Right lobe of liver (tissue), 6 donors: ENCODE measurements around the gene CSTB. TPM values are rescaled to one million over a fixed set of nuclear protein-coding genes. Genes with fewer than 3 reads are reported as not detected.

Experiments used
- ATAC-seq, 4 donors: fragments of 200-7000 bp; cut with Tn5 transposase; one replicate each; pipeline ENCODE4 v1.9.1; 2020; ENCODE audit warnings: mild to moderate bottlenecking in 4 of 4, moderate library complexity in 4 of 4
- DNase-seq, 3 donors: peaks; one replicate each; pipeline ENCODE4 v3.0.0-alpha.2; 2020
- H3K27ac ChIP-seq, 3 donors: fragments of 200-600 bp; one replicate each; pipeline ENCODE4 v1.8.0; 2022
- H3K27me3 ChIP-seq, 2 donors: fragments of 200-600 bp; one replicate each; pipeline ENCODE4 v1.8.0; 2022
- H3K36me3 ChIP-seq, 4 donors: fragments of 200-600 bp; sonication (generic) in 1 of 4; one replicate each; pipeline versions ENCODE4 v1.5.1 to v1.8.0; 2017 to 2022; ENCODE audit warnings: control low read depth in 1 of 4
- H3K4me1 ChIP-seq, 4 donors: fragments of 200-600 bp; sonication (generic) in 1 of 4; one replicate each; pipeline versions ENCODE4 v1.5.1 to v1.8.0; 2017 to 2022; ENCODE audit warnings: control low read depth in 1 of 4
- H3K4me3 ChIP-seq, 3 donors: fragments of 200-600 bp; one replicate each; pipeline ENCODE4 v1.8.0; 2022
- H3K9me3 ChIP-seq, 4 donors: fragments of 200-600 bp; sonication (generic) in 1 of 4; one replicate each; pipeline versions ENCODE4 v1.5.1 to v1.8.0; 2017 to 2022; ENCODE audit warnings: control low read depth in 1 of 4
- POLR2A ChIP-seq: fragments of 450-650 bp; IDR thresholded peaks from one replicate; pipeline ENCODE4 v1.6.1; 2017; ENCODE audit warnings: antibody characterized with exemption, mild to moderate bottlenecking
- WGBS: methylation state at CpG from one replicate; pipeline ENCODE4 v1.1.6; 2018; ENCODE audit warnings: low coverage, low lambda C conversion rate; ENCODE audit not compliant: insufficient coverage; ENCODE audit errors: missing lambda C conversion rate; 5-methylcytosine and 5-hydroxymethylcytosine counted together
- intact Hi-C, 2 donors: fragments of 100-400 bp; cut with DNase I; formaldehyde crosslinking; loops; one replicate each; pipeline versions ENCODE4 v1.11.2 to v1.14.1; 2022
- total RNA-seq, 6 experiments: library from RNA; depleted of rRNA in 2 of 6; stranded (reverse); fragments of >200 nt in 2 of 6; fragmentation: NEBNext Ultra II Directional in 3 of 6; extraction: Animal tissue kit (Norgen Biotek cat#: 25700) in 3 of 6; gene quantifications; one replicate each; pipeline versions ENCODE4 v1.1.0 to v1.2.4, GENCODE V29; 2016 to 2023
- TF ChIP-seq, protein P1 (sequence below), 4 donors: fragments of 200-600 bp in 3 of 4; fragments of 450-650 bp in 1 of 4; IDR thresholded peaks; one replicate each; pipeline versions ENCODE4 v1.5.1 to v1.8.0; 2016 to 2022; ENCODE audit warnings: antibody characterized with exemption in 4 of 4, mild to moderate bottlenecking in 2 of 4
- donor health status: DM: no; HTN: yes; CAD: no.
- donor health status: DM: no; HTN: no; CAD: no.
- donor health status: DM: no; HTN: no; CAD: no.
- donor health status: DM: no; HTN: yes; CAD: no.
- donor health status: DM: no; HTN: yes; CAD: no.

The CSTB gene
- total RNA-seq, 6 experiments from 2014 or later: 16.6 to 137 (median 23.2) TPM

DNA sequence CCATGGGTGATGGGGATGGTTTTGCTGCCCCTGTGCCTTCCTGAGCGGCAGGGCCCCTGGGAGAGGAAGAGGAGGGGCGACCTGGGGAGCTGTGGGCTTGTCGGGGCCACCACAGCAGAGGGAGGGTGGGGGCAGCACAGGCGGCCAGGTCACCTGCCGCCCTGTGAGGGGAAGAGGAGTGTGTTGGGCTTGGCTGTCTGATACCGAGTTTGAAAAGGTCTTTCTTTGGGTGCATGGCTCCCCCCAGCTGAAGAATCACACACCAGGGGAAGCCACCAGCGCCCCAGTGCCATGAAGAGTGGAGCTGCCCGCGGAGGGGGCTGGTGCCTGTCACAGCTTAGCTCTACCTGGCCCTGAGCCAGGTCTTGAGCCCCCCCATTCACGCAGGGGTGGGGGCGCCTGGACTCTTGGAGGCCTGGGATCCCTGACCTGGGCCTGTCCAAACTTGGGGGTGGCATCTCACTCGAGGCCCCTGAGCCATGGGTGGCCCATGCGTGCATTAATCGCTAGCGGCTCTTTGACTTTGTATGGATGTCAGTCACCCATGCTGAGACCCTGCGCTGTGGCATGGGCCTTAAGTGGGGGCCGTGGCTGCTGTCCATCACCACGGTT lies 26.4 kb downstream of the CSTB start:
- WGBS: 92% methylated on average over 2 of the region's 18 CpGs
- no peaks in the 10 kb centered on the region for H3K4me1 ChIP-seq
- no peaks in the 10 kb centered on the region for H3K27me3 ChIP-seq
- intact Hi-C loops: loop anchor here (10.0 kb wide), 1 partner anchor 55 kb away; no protein-coding TSS in a partner anchor
- ATAC-seq: no peak
- peaks cover 0 to 64% (median 9%) of the 10 kb centered on the region in 4 donors for H3K36me3 ChIP-seq
- TF ChIP-seq, protein P1, sequence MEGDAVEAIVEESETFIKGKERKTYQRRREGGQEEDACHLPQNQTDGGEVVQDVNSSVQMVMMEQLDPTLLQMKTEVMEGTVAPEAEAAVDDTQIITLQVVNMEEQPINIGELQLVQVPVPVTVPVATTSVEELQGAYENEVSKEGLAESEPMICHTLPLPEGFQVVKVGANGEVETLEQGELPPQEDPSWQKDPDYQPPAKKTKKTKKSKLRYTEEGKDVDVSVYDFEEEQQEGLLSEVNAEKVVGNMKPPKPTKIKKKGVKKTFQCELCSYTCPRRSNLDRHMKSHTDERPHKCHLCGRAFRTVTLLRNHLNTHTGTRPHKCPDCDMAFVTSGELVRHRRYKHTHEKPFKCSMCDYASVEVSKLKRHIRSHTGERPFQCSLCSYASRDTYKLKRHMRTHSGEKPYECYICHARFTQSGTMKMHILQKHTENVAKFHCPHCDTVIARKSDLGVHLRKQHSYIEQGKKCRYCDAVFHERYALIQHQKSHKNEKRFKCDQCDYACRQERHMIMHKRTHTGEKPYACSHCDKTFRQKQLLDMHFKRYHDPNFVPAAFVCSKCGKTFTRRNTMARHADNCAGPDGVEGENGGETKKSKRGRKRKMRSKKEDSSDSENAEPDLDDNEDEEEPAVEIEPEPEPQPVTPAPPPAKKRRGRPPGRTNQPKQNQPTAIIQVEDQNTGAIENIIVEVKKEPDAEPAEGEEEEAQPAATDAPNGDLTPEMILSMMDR (IDR thresholded peaks at IDR 0.05): no peak
- TF ChIP-seq POLR2A: no peak
- H3K9me3 ChIP-seq: no peaks in the 10 kb centered on the region
- no peak overlapping the region for H3K4me3 ChIP-seq
- no peak for DNase-seq
- no peak overlapping the region for H3K27ac ChIP-seq

DNA sequence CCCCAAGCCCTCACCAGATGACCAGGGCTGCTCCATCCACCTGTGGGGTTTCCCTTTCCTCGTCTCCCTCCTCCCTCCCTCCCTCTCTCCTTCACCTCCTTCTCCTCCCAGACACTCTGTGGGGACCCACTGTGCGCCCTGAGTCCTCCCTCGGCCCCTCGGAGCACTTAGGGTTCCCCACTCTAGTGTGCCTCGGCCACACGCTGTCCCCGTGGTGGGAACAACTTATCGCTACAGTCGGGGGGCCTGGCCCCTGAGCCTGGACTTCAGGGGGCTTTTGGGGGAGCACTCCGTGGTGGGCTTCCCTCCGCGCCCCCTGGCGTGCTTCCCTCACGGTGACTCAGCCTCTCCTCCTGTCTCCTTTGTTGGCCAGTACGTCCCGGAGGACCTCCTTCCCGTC lies 27.5 kb downstream of the CSTB start:
- ATAC-seq: no peak
- H3K4me3 ChIP-seq: no peak overlapping the region
- no peak for DNase-seq
- intact Hi-C loops: loop anchor here in 1 of 2 donors (10.0 kb wide), 1 partner anchor 54 kb away; no protein-coding TSS in a partner anchor
- peaks cover 0 to 65% (median 11%) of the 10 kb centered on the region in 4 donors for H3K36me3 ChIP-seq
- H3K9me3 ChIP-seq: no peaks in the 10 kb centered on the region
- no peaks in the 10 kb centered on the region for H3K4me1 ChIP-seq
- whole genome bisulfite sequencing: 99% methylated on average over 15 of the region's 17 CpGs
- no peaks in the 10 kb centered on the region for H3K27me3 ChIP-seq
- TF ChIP-seq POLR2A: no peak
- TF ChIP-seq, protein P1 (IDR thresholded peaks at IDR 0.05): no peak
- H3K27ac ChIP-seq: no peak overlapping the region

DNA sequence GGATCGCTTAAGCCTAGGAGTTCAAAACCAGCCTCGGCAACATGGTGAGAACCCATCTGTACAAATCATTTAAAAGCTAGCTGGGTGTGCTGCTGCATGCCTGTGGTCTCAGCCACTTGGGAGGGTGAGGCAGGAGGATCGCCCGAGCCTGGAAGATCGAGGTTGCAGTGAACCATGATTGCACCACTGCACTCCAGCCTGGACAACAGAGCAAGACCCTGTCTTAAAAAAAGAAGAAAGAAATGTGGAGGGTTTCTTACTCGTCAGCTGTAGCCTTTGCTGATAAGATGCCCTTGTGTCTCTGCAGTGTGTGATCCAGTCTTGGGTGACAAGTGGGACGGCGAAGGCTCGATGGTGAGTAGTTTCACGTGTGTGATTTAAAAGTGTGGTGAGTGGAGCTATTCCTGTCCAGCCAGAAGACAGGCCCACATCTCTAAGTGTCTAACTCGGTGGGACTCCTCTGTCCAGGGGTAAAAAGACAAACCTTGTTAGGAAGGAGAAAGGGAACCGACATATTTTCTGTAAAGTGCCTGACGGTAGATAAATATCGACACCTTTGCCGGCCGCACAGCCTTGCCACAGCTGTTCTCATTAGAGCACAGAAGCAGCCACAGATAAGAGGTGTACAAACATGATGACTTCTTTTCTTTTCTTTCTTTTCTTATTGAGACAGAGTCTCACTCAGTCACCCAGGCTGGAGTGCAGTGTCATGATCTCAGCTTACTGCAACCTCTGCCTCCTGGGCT lies 30.2 kb downstream of the CSTB start:
- no peaks in the 10 kb centered on the region for H3K4me1 ChIP-seq
- WGBS: 97% methylated on average over 13 of the region's 16 CpGs
- H3K36me3 ChIP-seq: peaks cover 0 to 56% (median 12%) of the 10 kb centered on the region in 4 donors

DNA sequence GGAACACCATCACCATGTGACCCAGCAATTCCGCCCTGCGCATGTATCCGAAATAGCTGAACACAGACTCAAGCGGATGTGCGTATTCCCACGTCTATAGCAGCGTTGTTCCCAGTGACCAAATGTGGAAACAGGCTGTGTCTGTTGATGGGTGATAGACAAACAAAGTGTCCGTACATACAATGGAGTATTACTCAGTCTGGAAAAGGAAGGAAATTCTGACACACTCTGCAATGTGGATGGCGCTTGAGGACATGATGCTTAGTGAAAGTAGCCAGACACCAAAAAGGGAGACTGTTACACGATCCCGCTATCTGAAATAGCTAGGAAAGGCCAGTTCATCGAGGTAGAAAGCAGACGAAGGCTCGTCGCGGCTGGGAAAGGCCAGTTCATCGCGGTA lies 31.4 kb downstream of the CSTB start:
- Histone ChIP-seq H3K27ac (no peak overlapping the region), H3K4me1 (no peaks in the 10 kb centered on the region), H3K27me3 (no peaks in the 10 kb centered on the region), H3K9me3 (no peaks in the 10 kb centered on the region), H3K36me3 (peaks cover 0 to 51% (median 12%) of the 10 kb centered on the region in 4 donors), H3K4me3 (no peak overlapping the region)
- TF ChIP-seq, protein P1 (IDR thresholded peaks at IDR 0.05): no peak
- no peak for TF ChIP-seq POLR2A
- ATAC-seq: no peak
- intact Hi-C loops: loop anchor here in 1 of 2 donors (10.0 kb wide), 1 partner anchor 50 kb away; no protein-coding TSS in a partner anchor
- WGBS: 97% methylated on average over 16 of the region's 18 CpGs
- no peak for DNase-seq

More for the DNA sequence above, 30.2 kb downstream of the CSTB start:
- intact Hi-C loops: loop anchor here in 1 of 2 donors (10.0 kb wide), 1 partner anchor 51 kb away; no protein-coding TSS in a partner anchor
- no peak for DNase-seq
- ATAC-seq: no peak
- TF ChIP-seq POLR2A: no peak
- TF ChIP-seq, protein P1 (IDR thresholded peaks at IDR 0.05): no peak
- H3K27me3 ChIP-seq: no peaks in the 10 kb centered on the region
- no peaks in the 10 kb centered on the region for H3K9me3 ChIP-seq
- H3K4me3 ChIP-seq: no peak overlapping the region
- H3K27ac ChIP-seq: no peak overlapping the region
